ENCODE results near the gene OCIAD2.

GRCh38 chr4:48938831-48939230 lies 32.3 kb upstream of the OCIAD2 start:
- TF ChIP-seq CTCF (IDR thresholded peaks at IDR 0.05) = no peak
- TF ChIP-seq POLR2A (IDR thresholded peaks at IDR 0.05; ENCODE audit: low read depth) = no peak
- no peak for TF ChIP-seq EP300 (IDR thresholded peaks at IDR 0.05)
- TF ChIP-seq POLR2AphosphoS5 (IDR thresholded peaks at IDR 0.05) = no peak
